RPMI7951 (cell line): ENCODE results near the gene CCDC186. TPM values are rescaled to one million over a fixed set of nuclear protein-coding genes. Genes with fewer than 3 reads are reported as not detected.

ENCODE experiments used
- total RNA-seq: library from RNA; depleted of rRNA; stranded (reverse); fragments of >200 nt; shearing (Covaris generic); gene quantifications from 2 replicates; pipeline ENCODE4 v1.2.3, GENCODE V29; 2014; rRNA removed

Gene CCDC186
- total RNA-seq, 1 experiment from 2014 or later, result 10.0 TPM

Other genes with a start within 250 kb of the CCDC186 start
- not detected in 2 replicates for gene ADRB1, start 130.3 kb downstream of the CCDC186 start, total RNA-seq
- not detected in 2 replicates for gene TDRD1, start 5.2 kb upstream of the CCDC186 start, total RNA-seq
- gene VWA2, start 65.1 kb upstream of the CCDC186 start, total RNA-seq, result not detected in 2 replicates
- 1.7 and 2.0 TPM in 2 replicates for gene AFAP1L2, start 230.3 kb upstream of the CCDC186 start, total RNA-seq